MM.1S (cell line): ENCODE results near the gene PEDS1.
A peak's percentile ranks its signal among the peaks of the same experiment; 100 is the strongest.

Experiments used
- DNase-seq: peaks from one replicate; pipeline ENCODE4 v3.0.0-alpha.2; 2015
- H2AFZ ChIP-seq: fragments of 300-600 bp; sonication (generic); 2 replicates; pipeline ENCODE4 v1.6.0; 2016; ENCODE audit warnings: antibody characterized with exemption, low read length
- H3F3A ChIP-seq: fragments of 300-600 bp; sonication (generic); 2 replicates; pipeline ENCODE4 v1.6.1; 2016; ENCODE audit warnings: mild to moderate bottlenecking, antibody characterized with exemption, low read length, moderate library complexity, mixed read lengths; ENCODE audit not compliant: insufficient read depth
- H3K27ac ChIP-seq: fragments of 300-600 bp; sonication (generic); 2 replicates; pipeline ENCODE4 v1.5.1; 2016; ENCODE audit warnings: mild to moderate bottlenecking, low read length
- H3K27me3 ChIP-seq: fragments of 300-600 bp; sonication (generic); replicated peaks from 2 replicates; pipeline ENCODE4 v1.6.0; 2016; ENCODE audit warnings: low read length; ENCODE audit not compliant: insufficient read depth
- H3K36me3 ChIP-seq: fragments of 300-600 bp; sonication (generic); replicated peaks from 2 replicates; pipeline ENCODE4 v1.6.1; 2016; ENCODE audit warnings: mild to moderate bottlenecking, low read length, mixed read lengths; ENCODE audit not compliant: insufficient read depth
- H3K4me1 ChIP-seq: fragments of 300-600 bp; sonication (generic); 2 replicates; pipeline ENCODE4 v1.6.1; 2016; ENCODE audit warnings: low read length, mixed read lengths
- H3K4me2 ChIP-seq: fragments of 300-600 bp; sonication (generic); 2 replicates; pipeline ENCODE4 v1.6.0; 2016; ENCODE audit warnings: low read depth, low read length
- H3K4me3 ChIP-seq: fragments of 300-600 bp; sonication (generic); 2 replicates; pipeline ENCODE4 v1.5.1; 2016; ENCODE audit warnings: low read length, mixed read lengths
- H3K79me2 ChIP-seq: fragments of 300-600 bp; sonication (generic); 2 replicates; pipeline ENCODE4 v1.6.1; 2016; ENCODE audit warnings: mixed run types, low read length, mixed read lengths
- H3K9ac ChIP-seq: fragments of 300-600 bp; sonication (generic); 2 replicates; pipeline ENCODE4 v1.6.1; 2016; ENCODE audit warnings: low read length, mixed read lengths
- H3K9me2 ChIP-seq: fragments of 300-600 bp; sonication (generic); replicated peaks from 2 replicates; pipeline ENCODE4 v1.6.1; 2016; ENCODE audit warnings: mild to moderate bottlenecking, low read length, mixed read lengths; ENCODE audit not compliant: insufficient read depth
- H3K9me3 ChIP-seq: fragments of 300-600 bp; sonication (generic); replicated peaks from 2 replicates; pipeline ENCODE4 v1.6.1; 2016; ENCODE audit warnings: mild to moderate bottlenecking, low read length, mixed read lengths; ENCODE audit not compliant: insufficient read depth
- H4K20me1 ChIP-seq: fragments of 300-600 bp; sonication (generic); 2 replicates; pipeline ENCODE4 v1.6.1; 2016; ENCODE audit warnings: mild to moderate bottlenecking, low read length, moderate library complexity, mixed read lengths; ENCODE audit not compliant: insufficient read depth
- EZH2 ChIP-seq: fragments of 300-600 bp; sonication (generic); optimal IDR thresholded peaks from 2 replicates; pipeline ENCODE3; 2017; ENCODE audit warnings: low read depth, mild to moderate bottlenecking, antibody characterized with exemption, low read length, mixed read lengths
- EZH2phosphoT487 ChIP-seq: fragments of 300-600 bp; sonication (generic); IDR thresholded peaks from 2 replicates; pipeline ENCODE4 v1.6.1; 2018; ENCODE audit warnings: antibody characterized with exemption, low read length
- TF ChIP-seq, protein P1 (sequence below): fragments of 300-600 bp; sonication (generic); IDR thresholded peaks from 2 replicates; pipeline ENCODE4 v1.5.1; 2016; ENCODE audit warnings: antibody characterized with exemption, low read length, mixed read lengths

PEDS1 gene

GRCh38 chr20:50115041-50115512, 38.4 kb downstream of the PEDS1 start:
- Histone ChIP-seq H3F3A (peaks cover 32% of the 10 kb centered on the region), H3K9me2 (no peaks in the 10 kb centered on the region), H2AFZ (peak overlapping the region; percentile 79), H3K27ac (no peak overlapping the region), H3K27me3 (no peaks in the 10 kb centered on the region), H4K20me1 (peaks cover 1% of the 10 kb centered on the region), H3K36me3 (no peaks in the 10 kb centered on the region), H3K4me1 (peaks cover 36% of the 10 kb centered on the region), H3K9me3 (no peaks in the 10 kb centered on the region), H3K4me3 (peak overlapping the region; percentile 74), H3K79me2 (peaks cover 52% of the 10 kb centered on the region), H3K9ac (peak overlapping the region; percentile 71), H3K4me2 (peak overlapping the region; percentile 97)
- TF ChIP-seq EZH2phosphoT487: no peak
- TF ChIP-seq, protein P1, sequence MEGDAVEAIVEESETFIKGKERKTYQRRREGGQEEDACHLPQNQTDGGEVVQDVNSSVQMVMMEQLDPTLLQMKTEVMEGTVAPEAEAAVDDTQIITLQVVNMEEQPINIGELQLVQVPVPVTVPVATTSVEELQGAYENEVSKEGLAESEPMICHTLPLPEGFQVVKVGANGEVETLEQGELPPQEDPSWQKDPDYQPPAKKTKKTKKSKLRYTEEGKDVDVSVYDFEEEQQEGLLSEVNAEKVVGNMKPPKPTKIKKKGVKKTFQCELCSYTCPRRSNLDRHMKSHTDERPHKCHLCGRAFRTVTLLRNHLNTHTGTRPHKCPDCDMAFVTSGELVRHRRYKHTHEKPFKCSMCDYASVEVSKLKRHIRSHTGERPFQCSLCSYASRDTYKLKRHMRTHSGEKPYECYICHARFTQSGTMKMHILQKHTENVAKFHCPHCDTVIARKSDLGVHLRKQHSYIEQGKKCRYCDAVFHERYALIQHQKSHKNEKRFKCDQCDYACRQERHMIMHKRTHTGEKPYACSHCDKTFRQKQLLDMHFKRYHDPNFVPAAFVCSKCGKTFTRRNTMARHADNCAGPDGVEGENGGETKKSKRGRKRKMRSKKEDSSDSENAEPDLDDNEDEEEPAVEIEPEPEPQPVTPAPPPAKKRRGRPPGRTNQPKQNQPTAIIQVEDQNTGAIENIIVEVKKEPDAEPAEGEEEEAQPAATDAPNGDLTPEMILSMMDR: no peak
- TF ChIP-seq EZH2: no peak
- no peak for DNase-seq

DNA sequence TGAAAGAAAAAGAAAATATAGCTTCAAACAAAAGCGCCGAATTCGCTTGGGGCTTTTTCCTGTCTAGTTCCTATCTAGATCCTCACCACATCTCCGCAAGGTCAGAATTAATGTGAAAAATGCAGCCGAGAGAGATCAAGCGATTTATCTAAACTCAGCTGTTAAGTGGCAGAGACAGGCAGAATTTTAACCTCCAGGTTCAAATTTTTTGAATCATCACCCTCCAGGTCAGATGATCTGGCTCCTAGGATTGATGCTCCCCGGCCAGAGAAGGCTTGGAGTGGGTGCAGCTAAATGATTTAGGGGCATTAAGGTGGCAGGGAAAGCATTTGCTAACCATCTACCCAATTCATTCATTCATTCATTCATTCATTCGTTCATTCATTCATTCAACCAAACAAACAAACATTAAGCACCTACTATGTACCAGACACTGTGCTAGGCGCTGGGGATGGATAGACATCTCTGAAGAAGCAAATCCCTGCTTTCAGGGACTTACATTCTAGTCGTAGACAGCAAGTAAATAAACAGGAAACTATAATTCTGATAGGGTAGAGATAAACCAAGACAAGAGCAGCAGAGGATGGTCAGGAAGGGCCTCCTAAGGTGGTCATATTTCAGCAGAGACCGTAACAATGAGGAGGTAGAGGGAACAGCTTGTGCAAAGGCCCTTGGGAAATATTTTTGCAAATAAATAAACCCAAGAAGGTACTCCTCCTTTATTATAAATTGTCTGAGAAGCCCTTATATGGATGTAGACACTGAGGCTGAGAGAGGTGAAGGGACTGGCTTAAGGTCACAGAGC, 39.9 kb downstream of the PEDS1 start:
- Histone ChIP-seq H3K9ac (peak overlapping the region; percentile 89), H3K9me3 (no peaks in the 10 kb centered on the region), H3K4me3 (peak overlapping the region; percentile 93), H3K27ac (peak overlapping the region; percentile 82), H4K20me1 (peaks cover 11% of the 10 kb centered on the region), H3K27me3 (no peaks in the 10 kb centered on the region), H3K4me2 (peak overlapping the region; percentile 96), H2AFZ (peak overlapping the region; percentile 80), H3K36me3 (no peaks in the 10 kb centered on the region), H3F3A (peaks cover 37% of the 10 kb centered on the region), H3K79me2 (peaks cover 66% of the 10 kb centered on the region), H3K9me2 (no peaks in the 10 kb centered on the region), H3K4me1 (peaks cover 41% of the 10 kb centered on the region)
- TF ChIP-seq EZH2 (no peak), EZH2phosphoT487 (no peak)
- DNase-seq: peak; percentile 22

DNA sequence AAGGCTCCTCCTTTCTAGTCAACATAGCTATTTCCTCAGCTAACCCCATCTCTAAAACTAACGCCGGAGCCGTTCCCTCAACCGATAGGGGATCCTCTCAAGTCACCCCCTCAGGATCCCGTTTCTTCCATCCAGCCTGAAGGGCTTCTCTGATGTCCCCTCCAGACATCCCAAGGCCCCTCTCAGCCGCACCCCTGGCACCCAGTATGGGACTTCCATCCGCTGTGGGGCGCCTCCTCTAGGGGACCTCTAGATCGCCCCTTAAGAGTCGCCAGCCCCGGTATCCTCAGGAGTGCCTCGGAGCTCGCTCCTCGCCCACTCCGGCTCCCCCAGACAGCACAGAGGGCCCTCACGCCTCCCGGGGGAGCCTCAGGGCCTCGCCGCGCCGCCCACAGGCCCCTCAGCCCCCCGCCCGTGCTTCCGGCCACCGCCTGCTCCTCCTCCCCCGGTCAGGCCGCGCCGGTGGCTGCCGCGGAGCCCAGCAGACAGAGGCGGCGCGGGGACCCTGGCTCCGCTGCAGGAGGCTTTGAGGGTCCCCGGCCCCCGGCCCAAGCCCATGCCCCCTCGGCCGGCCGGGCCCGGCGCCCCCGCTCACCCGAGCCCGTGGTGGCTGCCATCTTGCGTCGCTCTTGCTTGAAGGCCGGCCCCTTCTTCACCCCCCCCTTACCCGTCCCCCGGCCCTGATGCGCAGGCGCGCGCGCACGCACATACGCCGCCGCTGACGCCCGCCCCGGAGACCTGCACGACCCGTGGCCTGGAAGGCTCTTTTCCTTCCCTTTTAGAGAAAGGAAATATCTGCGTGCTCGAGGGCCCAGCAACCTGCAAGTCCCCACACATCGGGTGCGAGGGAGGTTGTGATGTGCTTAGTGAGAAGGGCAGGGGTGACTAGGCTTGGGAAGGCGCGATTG, 40.8 kb downstream of the PEDS1 start, which contains the start of gene UBE2V1:
UBE2V1 (minus strand) TSS at position 639 of the 908 bp plus-strand sequence; CDS start at position 617, 22 bp downstream.
- Histone ChIP-seq H3K27ac (peak within 1 kb of the TSS; percentile 82), H3K4me1 (peaks cover 41% of the 10 kb centered on the region), H3K36me3 (no peaks in the 10 kb centered on the region)

More for the DNA sequence above, 40.8 kb downstream of the PEDS1 start, which contains the start of gene UBE2V1:
- Histone ChIP-seq H3K4me2 (peak within 1 kb of the TSS; percentile 96), H3K4me3 (peak within 1 kb of the TSS; percentile 93), H3K27me3 (no peaks in the 10 kb centered on the region), H2AFZ (peak within 1 kb of the TSS; percentile 80), H3F3A (peaks cover 37% of the 10 kb centered on the region), H4K20me1 (peaks cover 19% of the 10 kb centered on the region), H3K9ac (peak within 1 kb of the TSS; percentile 89), H3K9me2 (no peaks in the 10 kb centered on the region), H3K79me2 (peaks cover 75% of the 10 kb centered on the region), H3K9me3 (no peaks in the 10 kb centered on the region)
- TF ChIP-seq EZH2: no peak
- TF ChIP-seq, protein P1: peak; percentile 53
- DNase-seq: peak; percentile 89
